Stimulated activated naive CD8-positive, alpha-beta T cell treated with anti-CD3 and anti-CD28 coated beads, Interleukin-15, Interleukin-2, amounts not matched to agents 100 U/mL and 50 U/mL, for 24 hours (primary cell): ENCODE measurements around the gene TMEM255B.

Experiments
- ATAC-seq: fragments of 150-1000 bp; cut with Tn5 transposase; one replicate; pipeline ENCODE4 v1.10.0; 2021
- DNase-seq: peaks from one replicate; pipeline ENCODE4 v3.0.0; 2021

The TMEM255B gene

DNA sequence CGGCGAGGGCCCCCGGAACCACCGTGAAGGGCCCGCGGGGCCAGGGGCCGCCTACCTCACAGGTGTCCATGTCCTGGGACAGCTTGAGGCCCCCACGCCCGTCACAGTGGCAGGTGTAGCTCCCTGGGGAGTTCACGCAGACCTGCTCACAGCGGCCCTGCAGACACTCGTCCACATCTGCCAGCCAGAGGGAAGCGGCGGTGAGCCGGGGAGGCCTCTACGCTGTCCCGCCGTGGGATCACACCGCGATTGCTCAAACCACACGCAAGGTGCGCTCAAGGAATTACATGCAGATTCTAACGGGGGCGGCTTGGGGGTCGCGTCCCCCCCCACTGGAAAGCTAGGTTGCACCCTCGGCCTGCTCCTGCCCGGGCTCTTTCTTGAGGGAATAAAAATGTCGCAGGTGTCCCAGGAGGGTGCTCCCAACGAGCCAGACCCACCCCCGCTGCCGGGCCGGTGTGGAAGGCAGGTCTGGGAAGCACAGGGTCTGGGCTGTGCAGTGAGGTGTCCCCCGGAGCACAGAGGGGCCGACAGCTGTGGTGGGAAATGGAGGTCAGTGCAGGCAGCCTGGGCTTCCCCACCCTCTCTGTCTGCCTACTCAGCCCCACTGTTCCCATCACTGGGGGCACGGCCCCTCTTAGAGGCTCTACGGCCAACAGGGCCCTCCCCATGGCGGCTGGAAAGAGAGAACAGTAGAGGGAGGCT is 75.6 kb downstream of the TMEM255B start:
- no peak for DNase-seq
- ATAC-seq, result no peak

DNA sequence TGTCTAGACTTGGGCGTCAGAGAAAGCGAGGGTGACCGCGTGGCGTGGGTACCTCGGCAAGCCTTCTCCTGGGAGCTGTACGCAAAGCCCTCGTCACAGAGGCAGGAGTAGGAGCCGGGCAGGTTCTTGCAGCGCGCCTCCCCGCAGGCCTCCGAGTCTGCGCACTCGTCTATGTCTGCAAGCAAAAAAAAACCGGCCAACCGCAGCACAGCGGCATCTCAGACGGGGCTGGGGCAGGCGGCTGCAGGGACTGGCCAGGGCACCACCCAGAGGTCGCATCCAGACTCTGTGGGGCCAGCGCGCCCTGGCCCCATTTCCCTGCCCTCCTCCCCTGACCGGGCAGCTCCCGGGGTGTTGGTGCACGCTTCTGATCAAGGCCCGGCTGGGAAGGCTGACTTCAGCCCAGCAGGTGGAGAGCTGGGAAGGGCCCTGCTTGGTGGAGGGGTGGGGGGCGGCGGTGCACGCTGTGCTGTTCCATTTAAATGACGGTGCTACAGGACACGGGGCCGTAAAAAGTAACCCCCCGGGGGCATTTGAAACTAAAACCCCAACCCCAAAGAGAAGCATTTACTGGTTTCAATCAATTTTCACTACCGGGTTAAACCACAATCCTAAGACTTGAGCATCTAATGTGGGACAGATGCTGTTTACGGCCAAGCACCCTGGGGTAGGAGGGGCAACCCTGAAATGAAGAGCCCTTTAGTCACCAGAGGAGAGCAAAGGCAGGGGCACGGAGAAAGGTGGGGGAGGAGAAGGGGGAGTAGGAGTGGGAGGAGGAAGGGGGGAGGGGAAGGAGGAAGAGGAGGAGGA is 76.6 kb downstream of the TMEM255B start:
- DNase-seq (no peak), ATAC-seq (no peak)

DNA sequence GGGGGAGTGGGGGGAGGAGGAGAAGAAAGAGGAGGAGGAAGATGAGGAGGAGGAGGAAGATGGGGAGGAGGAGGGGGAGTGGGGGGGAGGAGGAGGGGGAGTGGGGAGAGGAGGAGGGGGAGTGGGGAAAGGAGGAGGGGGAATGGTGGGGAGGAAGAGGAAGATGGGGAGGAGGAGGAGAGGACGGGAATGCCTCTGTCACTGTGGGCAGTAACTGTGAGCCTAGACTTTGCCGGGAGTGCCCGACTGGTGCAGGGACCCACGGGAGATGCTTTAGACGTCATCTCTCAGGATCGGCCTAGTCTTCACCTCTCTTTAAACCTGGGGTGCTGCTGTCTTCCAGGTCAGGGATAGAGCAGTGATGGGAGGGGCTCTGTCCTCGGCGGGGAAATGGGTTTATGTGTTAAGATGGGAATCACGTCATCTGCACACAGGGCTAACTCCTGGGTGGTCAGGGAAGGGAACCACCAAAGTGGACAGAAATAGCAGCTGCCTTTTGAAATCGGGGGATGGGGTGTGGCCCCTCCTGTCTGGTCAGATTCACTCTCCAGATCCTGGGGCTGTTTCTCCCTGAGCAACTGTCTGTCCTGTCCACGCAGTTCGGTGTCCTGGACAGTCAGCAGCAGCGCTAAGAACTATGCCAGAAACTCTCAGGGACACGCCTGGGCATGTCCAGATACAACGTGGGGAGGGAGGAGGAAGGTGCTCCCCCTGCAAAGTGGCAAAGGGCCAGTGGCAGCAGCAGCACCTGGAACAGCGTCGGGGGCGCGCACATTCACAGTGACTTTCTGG is 77.9 kb downstream of the TMEM255B start:
- ATAC-seq (no peak), DNase-seq (no peak)

DNA sequence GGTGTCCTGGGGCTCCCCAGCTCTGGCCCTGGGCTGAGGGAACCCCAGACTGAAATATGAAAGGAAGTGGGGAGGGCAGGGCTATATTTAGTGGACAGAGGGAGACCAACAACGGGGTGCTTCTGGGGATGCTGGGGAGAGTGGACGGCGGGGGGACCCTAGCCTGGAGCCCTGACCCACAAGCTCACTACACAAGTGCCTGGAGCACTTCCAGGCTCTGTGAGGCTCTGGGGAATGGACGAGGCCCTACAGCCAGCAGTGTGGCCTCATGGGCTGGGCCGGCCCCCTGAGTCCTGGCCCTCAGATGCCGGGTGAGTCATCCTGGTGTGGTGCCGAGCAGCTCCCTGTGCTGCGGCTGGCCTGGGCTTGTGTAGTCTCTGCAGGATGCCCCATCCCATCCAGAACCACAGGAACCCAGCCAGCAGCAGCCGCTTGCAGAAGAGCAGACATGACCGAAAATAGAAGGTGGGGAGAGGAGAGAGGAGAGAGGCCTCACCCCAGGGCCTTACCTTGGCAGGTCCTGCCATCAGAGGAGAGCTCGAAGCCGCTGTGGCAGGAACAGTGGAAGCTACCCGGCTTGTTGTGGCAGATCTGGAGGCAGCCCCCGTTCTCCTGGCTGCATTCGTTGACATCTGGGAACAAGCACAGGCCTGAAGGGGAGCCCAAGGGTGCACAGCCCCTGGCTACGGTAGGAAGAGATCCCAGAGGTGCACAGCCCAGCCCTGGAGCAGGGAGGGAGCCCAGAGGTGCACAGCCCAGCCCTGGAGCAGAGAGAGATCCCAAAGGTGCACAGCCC is 78.7 kb downstream of the TMEM255B start:
- peak; percentile 10 for ATAC-seq

DNA sequence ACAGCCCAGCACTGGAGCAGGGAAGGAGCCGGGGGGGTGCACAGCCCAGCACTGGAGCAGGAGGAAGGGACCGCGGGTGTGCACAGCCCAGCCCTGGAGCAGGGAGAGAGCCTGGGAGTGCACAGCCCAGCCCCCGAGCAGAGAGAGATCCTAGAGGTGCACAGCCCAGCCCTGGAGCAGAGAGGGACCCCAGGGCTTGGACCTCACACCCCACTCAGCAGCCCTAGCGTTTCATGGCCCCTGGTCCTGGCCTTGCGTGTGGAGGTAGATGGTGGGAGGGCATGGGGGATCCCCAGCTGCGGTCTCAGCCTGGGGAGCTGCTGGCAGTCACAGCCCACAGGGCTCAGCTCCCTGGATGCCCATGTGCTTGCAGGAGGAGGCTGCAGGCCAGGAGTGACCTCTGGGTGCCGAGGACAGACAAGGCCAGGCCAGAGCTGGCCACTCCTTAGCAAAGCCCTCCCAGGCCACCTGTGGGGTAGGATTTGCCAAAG is 79.7 kb downstream of the TMEM255B start:
- no peak for DNase-seq
- ATAC-seq, result no peak

More for the DNA sequence above, 78.7 kb downstream of the TMEM255B start:
- DNase-seq, result no peak

DNA sequence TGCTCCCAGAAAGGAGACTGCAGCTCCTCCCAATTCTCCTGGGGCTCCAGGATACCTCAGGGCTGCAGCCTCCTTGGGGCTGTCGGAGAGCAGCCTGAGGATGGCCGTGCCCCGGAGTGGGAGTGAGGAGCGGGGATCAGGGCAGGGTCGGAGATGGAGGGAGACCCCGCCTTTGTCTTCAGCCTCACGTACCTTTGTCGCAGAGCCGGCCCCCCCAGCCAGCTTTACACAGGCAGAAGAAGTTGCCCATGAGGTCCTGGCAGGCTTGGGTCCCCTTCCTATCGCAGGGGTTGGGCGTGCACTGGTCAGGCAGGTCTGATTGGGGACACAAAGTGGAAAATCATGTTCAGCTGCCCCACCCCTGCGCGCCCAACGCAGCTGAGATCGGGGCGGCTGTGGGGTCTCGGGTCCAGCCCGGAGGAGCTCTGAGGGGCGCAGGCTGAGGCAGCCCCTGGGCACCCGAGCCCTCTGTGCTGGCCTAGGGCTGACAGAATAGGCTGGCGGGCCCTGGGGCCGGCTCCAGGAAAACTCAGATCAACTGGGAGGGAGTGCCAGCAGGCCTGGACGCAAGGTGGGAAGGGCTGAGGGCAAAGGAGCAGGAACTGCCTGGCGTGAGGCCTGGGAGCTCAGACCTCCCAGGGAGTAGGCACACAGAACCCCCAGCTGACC is 80.6 kb downstream of the TMEM255B start:
- ATAC-seq (no peak), DNase-seq (no peak)

DNA sequence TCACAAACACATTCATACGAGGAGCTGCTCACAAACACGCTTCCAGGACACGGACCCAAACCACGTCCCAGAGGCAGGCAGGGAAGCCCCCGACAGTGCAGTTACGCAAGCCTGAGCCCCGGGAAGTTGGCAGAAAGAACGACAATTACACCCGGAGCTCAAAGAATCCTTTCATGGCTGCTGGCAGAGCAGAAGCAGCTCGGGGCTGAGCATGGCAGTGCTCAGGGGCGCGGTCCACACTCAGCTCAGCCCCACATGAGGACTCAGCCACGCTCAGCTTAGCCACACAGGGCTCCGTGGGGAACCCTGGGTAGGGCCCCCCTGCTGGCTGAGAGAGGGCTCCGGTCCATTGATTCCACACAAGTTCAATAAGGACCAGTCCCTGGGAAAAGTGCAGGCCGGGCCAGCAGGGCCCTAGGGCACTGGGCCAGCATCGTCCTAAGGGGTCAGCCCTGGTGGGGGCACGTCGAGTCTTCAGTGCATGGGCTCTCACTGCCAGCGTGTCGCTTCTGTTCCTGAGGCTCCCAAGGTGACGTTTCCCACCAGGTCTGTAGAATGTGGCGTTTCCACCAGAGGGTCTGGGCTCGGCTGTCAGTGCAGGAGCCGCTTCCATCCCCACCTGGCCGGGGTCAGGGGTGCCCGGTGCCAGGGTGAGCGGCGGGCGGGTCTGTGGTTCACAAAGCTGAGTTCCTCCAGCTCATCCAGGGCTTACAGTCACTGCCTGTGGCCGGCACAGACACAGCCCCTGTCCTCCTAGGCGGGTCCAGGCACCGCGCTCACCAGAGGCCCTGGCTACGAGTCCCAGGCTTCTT is 81.7 kb downstream of the TMEM255B start:
- ATAC-seq, result no peak
- DNase-seq, result no peak

DNA sequence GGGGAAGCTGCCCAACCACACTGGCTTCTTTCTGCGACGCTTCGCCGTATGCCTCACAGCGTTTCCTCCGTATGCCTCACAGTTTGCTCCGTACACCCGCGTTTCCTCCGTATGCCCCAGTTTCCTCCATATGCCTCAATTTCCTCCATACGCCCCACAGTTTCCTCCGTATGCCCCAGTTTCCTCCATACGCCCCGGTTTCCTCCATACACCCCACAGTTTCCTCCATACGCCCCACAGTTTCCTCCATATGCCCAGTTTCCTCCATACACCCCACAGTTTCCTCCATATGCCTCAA is 82.3 kb downstream of the TMEM255B start:
- DNase-seq, result no peak
- ATAC-seq, result no peak

DNA sequence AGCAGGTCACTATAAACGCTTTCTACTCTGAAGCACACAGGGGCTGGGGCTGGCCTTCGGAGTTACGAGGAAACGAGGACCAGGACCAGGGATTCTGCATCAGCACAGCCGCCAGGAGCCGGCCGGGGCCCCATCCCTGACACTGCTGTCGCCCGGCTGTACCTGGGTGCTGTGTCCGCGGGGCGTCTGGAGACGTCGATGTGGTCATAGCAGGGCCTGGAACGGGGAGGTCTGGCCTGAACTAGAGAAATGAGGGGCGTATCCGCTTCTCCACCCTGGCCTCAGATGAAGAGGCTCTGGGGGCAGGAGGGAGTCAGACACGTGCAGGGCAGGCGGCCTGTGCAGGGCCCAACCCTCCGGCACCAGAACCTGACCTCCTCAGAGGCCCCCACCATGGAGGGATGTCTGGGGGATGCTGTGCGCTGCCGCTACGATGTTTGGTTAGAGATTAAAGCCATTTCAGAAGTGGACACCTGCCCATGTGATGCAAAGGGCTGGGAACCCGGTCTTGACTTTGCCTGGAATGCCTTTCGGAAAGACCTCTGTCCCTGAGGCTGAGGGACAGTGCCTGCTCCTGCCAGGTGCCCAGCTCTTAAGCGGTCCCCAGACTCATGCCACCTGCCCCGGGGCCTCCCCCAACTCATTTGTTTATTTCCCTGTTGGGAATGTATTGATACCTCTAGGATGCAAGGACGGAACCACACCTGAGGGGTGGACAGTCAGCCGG is 83.5 kb downstream of the TMEM255B start:
- DNase-seq (no peak), ATAC-seq (no peak)

DNA sequence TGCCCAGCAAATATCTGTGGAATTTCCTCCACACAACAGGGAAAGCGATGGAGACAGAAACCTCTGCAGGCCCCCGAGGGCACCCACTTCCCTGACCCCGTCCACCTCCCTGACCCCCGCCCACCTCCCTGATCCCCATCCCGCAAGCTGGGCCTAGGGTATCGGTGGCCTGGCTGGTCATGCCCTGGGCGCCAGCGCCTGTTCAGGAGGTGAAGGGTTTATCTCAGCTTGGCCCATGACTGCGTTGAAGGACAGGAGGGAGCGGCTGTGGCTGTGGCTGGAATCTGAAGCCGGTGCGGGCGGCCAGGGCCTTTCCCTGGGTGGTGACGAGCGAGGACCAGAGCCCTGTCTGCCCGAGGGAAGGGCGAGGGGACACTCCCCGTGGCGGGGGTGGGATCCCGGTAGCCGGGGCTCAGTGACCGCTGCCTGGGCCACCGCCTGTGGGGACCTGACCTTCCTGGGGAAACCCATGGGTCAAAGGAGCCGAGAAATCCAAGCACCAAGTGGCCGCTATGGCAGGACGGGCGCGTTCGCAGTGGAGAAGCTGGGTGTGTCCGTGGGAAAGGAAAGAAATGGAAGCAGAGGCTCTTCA is 84.1 kb downstream of the TMEM255B start:
- ATAC-seq, result no peak

DNA sequence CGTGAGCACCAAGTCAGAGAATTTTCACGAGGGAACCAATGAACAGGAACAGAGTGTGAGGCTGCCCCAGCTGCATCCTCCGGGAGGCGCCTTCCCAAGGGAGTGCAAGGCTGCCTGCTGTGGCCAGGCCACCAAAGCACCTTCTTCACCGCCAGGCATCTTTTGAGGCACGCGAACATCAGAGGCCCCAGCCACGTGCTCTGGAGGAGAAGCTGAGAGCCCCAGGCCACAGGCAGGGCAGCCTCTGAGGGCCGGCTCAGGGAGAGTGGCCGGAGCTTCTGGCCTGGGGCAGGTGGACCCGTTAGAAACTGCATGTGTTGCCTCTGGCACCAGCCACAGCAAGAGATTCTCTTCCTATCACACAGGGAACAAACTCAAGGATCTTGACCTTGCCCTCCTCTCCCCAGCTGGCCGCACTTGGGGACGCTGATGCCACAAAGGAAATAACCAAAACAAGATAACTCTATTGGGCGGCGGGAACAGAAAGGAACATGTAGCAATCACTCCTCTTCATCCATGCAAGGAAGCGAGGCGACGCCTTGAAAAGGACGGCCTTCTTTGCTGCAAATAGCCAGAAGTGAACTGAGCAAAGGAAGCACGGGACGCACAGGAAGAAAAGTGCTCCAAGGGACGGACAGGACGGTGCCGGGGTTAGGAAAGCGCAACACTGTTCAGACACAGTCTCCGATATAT is 85.0 kb downstream of the TMEM255B start:
- DNase-seq, result no peak
- no peak for ATAC-seq

More for the DNA sequence above, 84.1 kb downstream of the TMEM255B start:
- no peak for DNase-seq

DNA sequence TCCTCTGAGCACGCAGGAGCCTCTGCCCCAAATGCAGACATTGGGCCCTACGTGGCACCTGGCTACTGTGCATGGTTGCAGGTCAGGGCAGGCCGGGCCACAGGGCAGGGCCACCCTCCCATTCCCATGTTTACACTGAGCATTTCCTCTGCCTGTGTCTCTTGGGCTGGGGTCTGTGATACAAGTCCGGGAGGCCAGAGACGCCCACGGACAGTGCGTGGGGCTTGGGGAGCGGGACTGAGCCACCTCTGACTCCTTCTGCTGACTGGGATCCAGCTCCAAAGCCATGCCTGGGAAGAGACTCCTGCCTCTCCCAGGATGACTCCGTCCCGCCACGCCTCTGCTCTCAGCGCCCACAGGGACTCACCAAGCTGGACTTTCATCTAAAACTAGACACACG is 86.0 kb downstream of the TMEM255B start:
- ATAC-seq, result no peak
- no peak for DNase-seq

DNA sequence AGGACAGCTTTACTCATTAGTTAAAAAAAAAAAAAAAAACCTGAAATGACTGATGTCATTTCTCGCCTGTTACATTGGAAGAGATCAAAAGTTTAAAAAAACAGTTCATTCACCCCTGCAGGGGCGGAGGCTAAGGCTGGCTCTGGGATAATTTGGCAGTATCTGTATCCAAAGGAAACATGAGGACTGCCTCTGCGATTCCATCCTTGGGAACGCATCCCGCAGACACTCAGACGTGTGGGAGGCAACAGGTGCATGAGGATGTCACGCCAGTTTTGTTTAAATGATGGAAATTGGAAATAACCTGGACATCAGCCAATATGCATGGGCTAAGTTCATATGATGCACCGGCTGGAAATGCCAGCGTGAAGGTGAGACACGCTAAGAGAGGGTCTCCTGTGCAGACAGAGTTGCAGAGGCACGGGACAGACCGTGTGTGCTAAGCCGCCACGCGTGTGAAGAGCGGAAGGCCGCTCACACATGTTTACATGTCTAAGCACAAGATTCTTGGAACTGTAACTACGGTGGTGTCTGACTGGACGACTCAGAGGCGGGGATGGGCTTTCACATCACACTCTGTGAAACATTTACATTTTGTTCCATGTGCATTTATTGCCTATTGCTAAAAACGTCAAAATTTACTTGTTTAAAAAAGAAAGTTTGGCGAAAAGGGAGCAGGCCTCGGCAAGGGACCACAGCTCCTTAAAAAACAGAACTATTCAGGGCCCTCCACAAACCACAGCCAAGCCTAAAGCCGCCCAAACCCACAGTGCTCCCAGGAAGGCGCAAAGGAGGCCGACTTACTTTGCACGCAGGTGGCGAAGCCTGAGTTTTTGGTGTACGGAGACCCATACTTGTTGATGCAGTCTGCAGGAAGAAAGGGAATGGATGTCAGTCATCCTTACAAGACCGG is 87.0 kb downstream of the TMEM255B start:
- peak; percentile 12 for ATAC-seq

DNA sequence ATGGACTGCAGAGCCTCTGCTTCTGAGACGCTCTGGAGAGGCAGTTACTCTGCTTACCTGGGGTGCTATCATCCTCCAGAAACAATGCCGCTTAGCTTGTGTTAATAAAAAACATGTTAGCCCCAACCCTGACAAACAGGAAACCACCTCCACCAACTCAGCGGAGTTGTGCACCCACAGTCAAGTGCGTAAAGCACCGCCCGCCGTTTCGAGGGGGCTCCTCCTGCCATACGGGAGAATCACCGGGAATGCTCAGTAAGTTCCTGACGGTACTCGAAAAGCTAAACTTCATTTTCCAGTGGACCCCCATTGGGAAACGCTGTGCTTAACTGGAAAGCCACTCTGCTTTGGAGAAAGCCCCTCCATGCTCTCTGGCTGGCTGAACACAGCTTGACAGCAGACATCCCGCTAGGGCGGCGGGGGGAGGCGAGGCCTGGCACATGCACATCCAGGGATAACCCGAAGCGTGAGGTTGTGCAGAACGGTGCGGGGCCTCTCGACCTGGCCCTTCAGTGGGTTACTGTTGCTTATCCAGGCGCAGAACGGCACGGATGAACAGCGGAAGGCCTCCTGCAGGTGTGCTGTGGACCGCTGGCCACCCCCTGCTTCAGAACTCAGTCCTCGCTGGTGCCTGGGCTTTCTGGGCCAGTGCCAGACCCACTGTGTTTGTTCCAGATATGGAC is 87.8 kb downstream of the TMEM255B start:
- peak; percentile 17 for ATAC-seq
- no peak for DNase-seq

More for the DNA sequence above, 87.0 kb downstream of the TMEM255B start:
- DNase-seq, result no peak

DNA sequence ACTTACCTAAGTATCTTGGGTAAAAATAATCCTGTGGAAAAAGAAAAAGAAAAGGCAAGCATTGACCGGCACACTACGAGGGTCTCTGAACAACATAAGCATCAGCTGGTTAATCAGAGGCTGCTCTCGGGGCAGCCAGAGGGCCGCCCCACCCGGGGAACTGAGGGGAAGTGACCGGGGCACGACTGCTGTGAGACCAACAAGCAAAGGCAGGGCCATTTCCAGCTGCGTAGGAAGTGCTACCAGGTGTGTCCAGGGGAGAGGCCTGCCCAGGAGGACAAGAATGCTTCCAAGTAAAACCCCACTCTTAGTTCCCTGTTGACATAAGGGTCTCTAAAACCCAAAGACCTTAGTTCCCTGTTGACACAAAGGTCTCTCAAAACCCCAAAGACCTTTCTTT is 89.0 kb downstream of the TMEM255B start:
- ATAC-seq, result no peak
- no peak for DNase-seq

DNA sequence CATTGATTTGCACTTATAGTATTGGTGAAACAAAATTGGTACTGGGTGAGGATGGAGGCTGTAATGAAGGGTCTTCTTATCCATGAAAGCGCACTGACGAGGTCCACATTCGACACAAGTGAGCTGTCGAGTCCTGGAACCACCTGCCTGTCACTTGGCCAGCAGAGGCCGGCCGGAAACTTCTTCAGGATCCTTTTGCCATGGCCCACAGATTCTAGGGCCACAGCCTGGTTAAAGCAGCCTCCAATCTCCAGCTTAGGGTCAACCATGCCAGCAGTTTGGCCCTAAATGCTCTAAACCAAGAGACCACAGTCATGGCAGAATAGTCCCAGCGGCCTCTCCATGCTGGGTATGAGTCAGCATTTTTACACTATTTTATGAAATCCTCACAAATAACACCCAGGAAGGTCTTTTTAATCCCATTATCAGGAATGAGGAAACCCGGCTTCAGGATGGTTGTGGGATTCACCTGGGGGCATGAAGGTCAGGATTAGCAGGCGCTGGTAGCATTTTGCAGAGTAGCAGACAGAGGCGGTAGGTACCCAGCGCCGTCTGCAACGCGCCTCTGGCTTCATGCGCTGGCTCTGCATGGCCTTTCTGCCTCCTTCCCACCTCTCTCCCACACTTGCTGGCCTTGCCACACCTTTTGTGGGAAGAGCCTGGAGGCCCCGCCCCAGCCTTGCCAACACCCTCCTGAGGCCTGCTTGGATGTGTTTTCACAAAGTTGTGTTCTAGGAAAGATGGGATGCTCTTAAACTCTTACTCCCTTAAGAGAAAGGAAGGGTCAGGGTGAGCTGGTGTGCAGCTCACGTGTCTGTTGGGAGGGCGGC is 89.6 kb downstream of the TMEM255B start:
- DNase-seq (no peak), ATAC-seq (no peak)
